Keratinocyte (primary cell): Measurements from ENCODE around the gene NPLOC4. TPM values are rescaled to one million over a fixed set of nuclear protein-coding genes. Genes with fewer than 3 reads are reported as not detected.

Experiments
- DNase-seq: peaks from one replicate; pipeline ENCODE4 v3.0.0-alpha.2; 2011; ENCODE audit warnings: low read depth, missing footprints, low spot score
- FAIRE-seq: peaks from 2 replicates; lab custom pipeline; 2011; peaks lifted over from hg19 to GRCh38; lab: Jason Lieb, UNC
- H2AFZ ChIP-seq: 2 replicates; pipeline ENCODE4 v1.6.0; 2012; ENCODE audit warnings: low read length, control low read depth, inconsistent platforms; ENCODE audit not compliant: control insufficient read depth
- H3K27ac ChIP-seq: 2 replicates; pipeline ENCODE4 v1.5.1; 2011; ENCODE audit warnings: low read length; ENCODE audit not compliant: control insufficient read depth, insufficient read depth
- H3K27me3 ChIP-seq: 3 replicates; pipeline ENCODE4 v1.6.0; 2011; ENCODE audit warnings: low read length; ENCODE audit not compliant: control insufficient read depth, insufficient read depth; ENCODE audit errors: extremely low read depth
- H3K36me3 ChIP-seq, 2 experiments: 2 replicates in 1 of 2; 3 replicates in 1 of 2; pipeline ENCODE4 v1.5.1; 2011; ENCODE audit warnings: low read length in 2 of 2, mild to moderate bottlenecking in 1 of 2; ENCODE audit not compliant: control insufficient read depth in 2 of 2, insufficient read depth in 2 of 2; ENCODE audit errors: extremely low read depth in 1 of 2
- H3K4me1 ChIP-seq: 3 replicates; pipeline ENCODE4 v1.5.1; 2011; ENCODE audit warnings: low read length; ENCODE audit not compliant: control insufficient read depth, insufficient read depth; ENCODE audit errors: extremely low read depth
- H3K4me2 ChIP-seq: 3 replicates; pipeline ENCODE4 v1.6.0; 2011; ENCODE audit warnings: low read depth, low read length; ENCODE audit not compliant: control insufficient read depth, insufficient read depth; ENCODE audit errors: extremely low read depth
- H3K4me3 ChIP-seq, 3 experiments: fragments of 200-600 bp in 1 of 3; sonication (generic) in 1 of 3; 2 replicates in 2 of 3; 3 replicates in 1 of 3; pipeline ENCODE4 v1.5.1; 2011 to 2016; ENCODE audit warnings: low read length in 3 of 3, mild to moderate bottlenecking in 3 of 3, control low read depth in 2 of 3, inconsistent platforms in 1 of 3, low read depth in 1 of 3, mixed read lengths in 1 of 3, mixed run types in 1 of 3, moderate library complexity in 1 of 3; ENCODE audit not compliant: control insufficient read depth in 2 of 3, insufficient read depth in 2 of 3; ENCODE audit errors: extremely low read depth in 1 of 3
- H3K79me2 ChIP-seq: 2 replicates; pipeline ENCODE4 v1.6.0; 2012; ENCODE audit warnings: low read length; ENCODE audit not compliant: control insufficient read depth, insufficient read depth
- H3K9ac ChIP-seq: 3 replicates; pipeline ENCODE4 v1.6.0; 2011; ENCODE audit warnings: low read length; ENCODE audit not compliant: control insufficient read depth, insufficient read depth; ENCODE audit errors: extremely low read depth
- H3K9me1 ChIP-seq: 3 replicates; pipeline ENCODE4 v1.6.0; 2011; ENCODE audit warnings: low read length; ENCODE audit not compliant: control insufficient read depth, insufficient read depth; ENCODE audit errors: extremely low read depth
- H3K9me3 ChIP-seq: 2 replicates; pipeline ENCODE4 v1.5.1; 2012; ENCODE audit warnings: low read depth, low read length; ENCODE audit not compliant: control insufficient read depth
- H4K20me1 ChIP-seq: 3 replicates; pipeline ENCODE4 v1.6.0; 2011; ENCODE audit warnings: low read length; ENCODE audit not compliant: control insufficient read depth, insufficient read depth; ENCODE audit errors: extremely low read depth
- CTCF ChIP-seq, 3 experiments: IDR thresholded peaks in 1 of 3; conservative IDR thresholded peaks in 1 of 3; optimal IDR thresholded peaks in 1 of 3; 2 replicates in 2 of 3; 3 replicates in 1 of 3; pipeline versions ENCODE3 to v1.5.1; 2011; ENCODE audit warnings: low read length in 3 of 3, mild to moderate bottlenecking in 3 of 3, moderate library complexity in 2 of 3, control low read depth in 1 of 3, inconsistent platforms in 1 of 3; ENCODE audit not compliant: insufficient read depth in 2 of 3; ENCODE audit errors: extremely low read depth in 1 of 3
- EZH2 ChIP-seq: IDR thresholded peaks from one replicate; pipeline ENCODE4 v1.6.1; 2012; ENCODE audit warnings: inconsistent platforms, mild to moderate bottlenecking, low read length, moderate library complexity
- dilution Hi-C: fragments of 300-500 bp; cut with MboI; formaldehyde crosslinking; loops from one replicate; pipeline ENCODE4 v1.7.0; 2020; ENCODE audit warnings: low sequenced_read_pairs; ENCODE audit not compliant: extremely low pct_ligation_motif_present
- polyA plus RNA-seq, 5 experiments: library from polyadenylated mRNA; depleted of rRNA in 3 of 5; stranded (reverse) in 3 of 5; stranded (forward) in 1 of 5; unstranded in 1 of 5; fragments of >200 nt; gene quantifications; 1 replicate in 1 of 5; 2 replicates in 3 of 5; 3 replicates in 1 of 5; pipeline versions ENCODE4 v1.2.1 to v1.2.3, GENCODE V29; 2011 to 2012; ENCODE audit warnings: missing spikeins in 2 of 5, low read depth in 1 of 5, low replicate concordance in 1 of 5

Gene NPLOC4
- polyA plus RNA-seq, 1 donor (not counting 4 experiments of a cell fraction or from before 2014, with no cell fraction given): 64.0 TPM

- DNase-seq: no peak
- H4K20me1 ChIP-seq: peaks cover 2% of the 10 kb centered on the region
- H3K9ac ChIP-seq: no peak overlapping the region
- H3K4me1 ChIP-seq: no peaks in the 10 kb centered on the region
- no peak overlapping the region for H3K4me3 ChIP-seq
- no peak overlapping the region for H3K27ac ChIP-seq
- TF ChIP-seq EZH2 (no peak), CTCF (optimal IDR thresholded peaks at IDR 0.05 in 1 of 3, IDR thresholded peaks at IDR 0.05 in 1 of 3, conservative IDR thresholded peaks at IDR 0.05 in 1 of 3; ENCODE audit: extremely low read depth in 1 of 3, insufficient read depth in 2 of 3, low read length in 3 of 3) (no peak)
- H3K4me2 ChIP-seq: no peak overlapping the region
- H3K27me3 ChIP-seq: no peaks in the 10 kb centered on the region
- no peaks in the 10 kb centered on the region for H3K9me1 ChIP-seq
- no peaks in the 10 kb centered on the region for H3K9me3 ChIP-seq
- FAIRE-seq: no peak
- dilution Hi-C loops: no loop called here
- peaks cover 24 to 35% of the 10 kb centered on the region in 2 experiments for H3K36me3 ChIP-seq
- H2AFZ ChIP-seq: no peak overlapping the region
- no peaks in the 10 kb centered on the region for H3K79me2 ChIP-seq
Measured at GRCh38 chr17:81543756-81544155, 93.2 kb downstream of the NPLOC4 start.

- no peak overlapping the region for H3K9ac ChIP-seq
- H3K4me2 ChIP-seq: no peak overlapping the region
- peaks cover 3% of the 10 kb centered on the region for H4K20me1 ChIP-seq
- dilution Hi-C loops: no loop called here
- H3K9me3 ChIP-seq: no peaks in the 10 kb centered on the region
- peaks cover 24 to 35% of the 10 kb centered on the region in 2 experiments for H3K36me3 ChIP-seq
- no peak for TF ChIP-seq EZH2
- TF ChIP-seq CTCF (optimal IDR thresholded peaks at IDR 0.05 in 1 of 3, IDR thresholded peaks at IDR 0.05 in 1 of 3, conservative IDR thresholded peaks at IDR 0.05 in 1 of 3; ENCODE audit: extremely low read depth in 1 of 3, insufficient read depth in 2 of 3, low read length in 3 of 3): no peak
- H3K4me1 ChIP-seq: no peaks in the 10 kb centered on the region
- no peak overlapping the region for H3K27ac ChIP-seq
- no peak for FAIRE-seq
- DNase-seq: no peak
- no peak overlapping the region for H3K4me3 ChIP-seq
- H3K9me1 ChIP-seq: no peaks in the 10 kb centered on the region
- no peaks in the 10 kb centered on the region for H3K79me2 ChIP-seq
- H3K27me3 ChIP-seq: no peaks in the 10 kb centered on the region
- H2AFZ ChIP-seq: no peak overlapping the region
Measured at GRCh38 chr17:81543339-81543675, 93.6 kb downstream of the NPLOC4 start.
